Measurements from ENCODE around the gene FBXL7.

- TF ChIP-seq CTCF (IDR thresholded peaks at IDR 0.05; ENCODE audit: low read depth, low read length) (no peak), MAX (IDR thresholded peaks at IDR 0.05; ENCODE audit: low read depth, low read length) (no peak)
These were observed 58.3 kb downstream of the FBXL7 start for GRCh38 chr5:15558240-15558639.

Measured in NB4 (cell line).